Fibroblast of lung (primary cell): ENCODE data around the gene CD207. TPM values are rescaled to one million over a fixed set of nuclear protein-coding genes. Genes with fewer than 3 reads are reported as not detected.
A peak's percentile ranks its signal among the peaks of the same experiment; 100 is the strongest.

Source experiments
- DNase-seq, 2 donors: peaks; one replicate each; pipeline versions ENCODE4 v3.0.0 to v3.0.0-alpha.2; 2010; ENCODE audit warnings: low read depth in 2 of 2
- H2AFZ ChIP-seq: 2 replicates; pipeline ENCODE4 v1.5.1; 2012; ENCODE audit warnings: low read length, control low read depth, inconsistent platforms
- H3K27ac ChIP-seq: 2 replicates; pipeline ENCODE4 v1.5.1; 2011; ENCODE audit warnings: low read length, control low read depth; ENCODE audit not compliant: insufficient read depth
- H3K27me3 ChIP-seq: 2 replicates; pipeline ENCODE4 v1.5.1; 2011; ENCODE audit warnings: mild to moderate bottlenecking, low read length; ENCODE audit not compliant: control insufficient read depth, insufficient read depth
- H3K36me3 ChIP-seq: 2 replicates; pipeline ENCODE4 v1.5.1; 2011; ENCODE audit warnings: low read length; ENCODE audit not compliant: control insufficient read depth, insufficient read depth
- H3K4me1 ChIP-seq: 2 replicates; pipeline ENCODE4 v1.5.1; 2011; ENCODE audit warnings: low read length; ENCODE audit not compliant: control insufficient read depth, insufficient read depth; ENCODE audit errors: extremely low read depth
- H3K4me2 ChIP-seq: 2 replicates; pipeline ENCODE4 v1.5.1; 2011; ENCODE audit warnings: low read length, control low read depth; ENCODE audit not compliant: insufficient read depth; ENCODE audit errors: extremely low read depth
- H3K4me3 ChIP-seq, 4 experiments: fragments of 200-600 bp in 1 of 4; sonication (generic) in 1 of 4; replicated peaks in 1 of 4; 2 replicates each; pipeline ENCODE4 v1.5.1; 2011 to 2016; ENCODE audit warnings: low read length in 4 of 4, low read depth in 3 of 4, mild to moderate bottlenecking in 3 of 4, control low read depth in 2 of 4, inconsistent platforms in 1 of 4, mixed read lengths in 1 of 4; ENCODE audit not compliant: insufficient read depth in 1 of 4; ENCODE audit errors: control extremely low read depth in 1 of 4
- H3K79me2 ChIP-seq: 2 replicates; pipeline ENCODE4 v1.5.1; 2012; ENCODE audit warnings: mild to moderate bottlenecking, low read length, inconsistent platforms; ENCODE audit not compliant: control insufficient read depth, insufficient read depth
- H3K9ac ChIP-seq: 2 replicates; pipeline ENCODE4 v1.5.1; 2011; ENCODE audit warnings: mild to moderate bottlenecking, low read length, control low read depth; ENCODE audit not compliant: insufficient read depth
- H3K9me3 ChIP-seq: 2 replicates; pipeline ENCODE4 v1.5.1; 2012; ENCODE audit warnings: low read depth, low read length; ENCODE audit not compliant: control insufficient read depth, insufficient read depth
- H4K20me1 ChIP-seq: 2 replicates; pipeline ENCODE4 v1.5.1; 2011; ENCODE audit warnings: low read length; ENCODE audit not compliant: control insufficient read depth, insufficient read depth; ENCODE audit errors: extremely low read depth
- CTCF ChIP-seq, 2 donors: IDR thresholded peaks in 1 of 2; conservative IDR thresholded peaks in 1 of 2; 1 replicate in 1 of 2; 2 replicates in 1 of 2; pipeline ENCODE4 v1.5.1; 2011 to 2012; ENCODE audit warnings: low read length in 2 of 2, control low read depth in 1 of 2, inconsistent platforms in 1 of 2, low read depth in 1 of 2, mild to moderate bottlenecking in 1 of 2
- EZH2 ChIP-seq: IDR thresholded peaks from 2 replicates; pipeline ENCODE4 v1.5.1; 2012; ENCODE audit warnings: low read length, control low read depth, mild to moderate bottlenecking; ENCODE audit errors: missing control alignments
- polyA plus RNA-seq, 2 donors: library from polyadenylated mRNA; depleted of rRNA in 1 of 2; stranded (reverse) in 1 of 2; unstranded in 1 of 2; fragments of >200 nt; gene quantifications; 2 replicates each; pipeline ENCODE4 v1.2.1, GENCODE V29; 2011 to 2012; ENCODE audit warnings: missing spikeins in 1 of 2
- total RNA-seq: library from RNA; depleted of rRNA; stranded (reverse); fragments of >200 nt; gene quantifications from 2 replicates; pipeline ENCODE4 v1.2.1, GENCODE V29; 2014

CD207 gene
- total and polyA plus RNA-seq, 2 donors (not counting 1 experiment from before 2014, with no cell fraction given): 0.03 TPM; not detected in 1

GRCh38 chr2:70789304-70790135 is 46.1 kb downstream of the CD207 start:
- Histone ChIP-seq H3K4me3 (no peak overlapping the region), H4K20me1 (peaks cover 3% of the 10 kb centered on the region), H2AFZ (no peak overlapping the region), H3K9ac (no peak overlapping the region), H3K4me1 (no peaks in the 10 kb centered on the region), H3K4me2 (peak overlapping the region; percentile 59), H3K36me3 (no peaks in the 10 kb centered on the region), H3K79me2 (no peaks in the 10 kb centered on the region), H3K27ac (no peak overlapping the region), H3K27me3 (peaks cover 35% of the 10 kb centered on the region), H3K9me3 (no peaks in the 10 kb centered on the region)
- peak; percentile 55 to 71 for TF ChIP-seq CTCF (conservative IDR thresholded peaks at IDR 0.05 in 1 of 2, IDR thresholded peaks at IDR 0.05 in 1 of 2; ENCODE audit: low read depth in 1 of 2, low read length in 2 of 2)
- peak; percentile 92 for TF ChIP-seq EZH2
- DNase-seq: peak; percentile 42 to 50

GRCh38 chr2:70785137-70785911 is 50.3 kb downstream of the CD207 start:
- Histone ChIP-seq H3K4me3 (no peak overlapping the region), H4K20me1 (peaks cover 3% of the 10 kb centered on the region), H3K36me3 (no peaks in the 10 kb centered on the region), H3K27me3 (peaks cover 22% of the 10 kb centered on the region), H3K4me1 (no peaks in the 10 kb centered on the region), H3K9me3 (no peaks in the 10 kb centered on the region), H2AFZ (no peak overlapping the region), H3K27ac (no peak overlapping the region), H3K79me2 (no peaks in the 10 kb centered on the region), H3K4me2 (no peak overlapping the region), H3K9ac (no peak overlapping the region)
- no peak for TF ChIP-seq EZH2
- TF ChIP-seq CTCF (conservative IDR thresholded peaks at IDR 0.05 in 1 of 2, IDR thresholded peaks at IDR 0.05 in 1 of 2; ENCODE audit: low read depth in 1 of 2, low read length in 2 of 2): peak; percentile 34
- DNase-seq: peak; percentile 6 to 31

GRCh38 chr2:70784320-70784719 is 51.3 kb downstream of the CD207 start:
- Histone ChIP-seq H3K79me2 (no peaks in the 10 kb centered on the region), H3K27ac (no peak overlapping the region), H3K4me2 (no peak overlapping the region), H2AFZ (no peak overlapping the region), H3K9ac (no peak overlapping the region), H4K20me1 (peaks cover 3% of the 10 kb centered on the region), H3K9me3 (no peaks in the 10 kb centered on the region), H3K36me3 (no peaks in the 10 kb centered on the region), H3K27me3 (peaks cover 12% of the 10 kb centered on the region), H3K4me3 (no peak overlapping the region), H3K4me1 (no peaks in the 10 kb centered on the region)
- TF ChIP-seq CTCF (conservative IDR thresholded peaks at IDR 0.05 in 1 of 2, IDR thresholded peaks at IDR 0.05 in 1 of 2; ENCODE audit: low read depth in 1 of 2, low read length in 2 of 2) (no peak), EZH2 (no peak)
- no peak for DNase-seq
